GM18511 (cell line): ENCODE data around the gene NEDD4L.

ENCODE experiments used
- ATAC-seq: cut with Tn5 transposase; IDR thresholded peaks from one replicate; pipeline ENCODE4 v1.9.1; 2021; ENCODE audit warnings: mild to moderate bottlenecking, moderate library complexity; ENCODE audit not compliant: unreplicated experiment

The NEDD4L gene

GRCh38 chr18:58390399-58390798 is 346.4 kb downstream of the NEDD4L start:
- no peak for ATAC-seq

- ATAC-seq: no peak
Observed at GRCh38 chr18:58391231-58391825, 347.3 kb downstream of the NEDD4L start.

- ATAC-seq: no peak
Observed at GRCh38 chr18:58391932-58392323, 347.9 kb downstream of the NEDD4L start.

GRCh38 chr18:58392324-58393000 is 348.4 kb downstream of the NEDD4L start:
- ATAC-seq: no peak

- ATAC-seq: no peak
Observed at GRCh38 chr18:58393295-58393694, 349.3 kb downstream of the NEDD4L start.

- no peak for ATAC-seq
Observed at GRCh38 chr18:58394046-58394445, 350.0 kb downstream of the NEDD4L start.

GRCh38 chr18:58394602-58395425 is 350.8 kb downstream of the NEDD4L start:
- ATAC-seq: no peak

GRCh38 chr18:58396144-58396543 is 352.1 kb downstream of the NEDD4L start:
- no peak for ATAC-seq

GRCh38 chr18:58396966-58397365 is 352.9 kb downstream of the NEDD4L start:
- ATAC-seq: no peak

GRCh38 chr18:58397385-58398132 is 353.5 kb downstream of the NEDD4L start:
- no peak for ATAC-seq

GRCh38 chr18:58398648-58399398 is 354.8 kb downstream of the NEDD4L start:
- no peak for ATAC-seq

GRCh38 chr18:58400331-58400870 is 356.4 kb downstream of the NEDD4L start:
- no peak for ATAC-seq

- ATAC-seq: no peak
Observed at GRCh38 chr18:58401191-58401590, 357.2 kb downstream of the NEDD4L start.

GRCh38 chr18:58402247-58402646 is 358.2 kb downstream of the NEDD4L start:
- no peak for ATAC-seq

GRCh38 chr18:58402951-58403702 is 359.1 kb downstream of the NEDD4L start:
- no peak for ATAC-seq

GRCh38 chr18:58403799-58404455 is 359.9 kb downstream of the NEDD4L start:
- ATAC-seq: no peak

- no peak for ATAC-seq
Observed at GRCh38 chr18:58405107-58405898, 361.3 kb downstream of the NEDD4L start.

GRCh38 chr18:58407263-58407648 is 363.2 kb downstream of the NEDD4L start:
- ATAC-seq: no peak
